RWPE2 (cell line): Measurements from ENCODE around the gene PANX1.

Experiments
- ATAC-seq: fragments of 200-7000 bp; cut with Tn5 transposase; 3 replicates; pipeline ENCODE4 v1.9.1; 2021; ENCODE audit warnings: low read depth
- DNase-seq: peaks from one replicate; pipeline ENCODE4 v3.0.0-alpha.2; 2020; ENCODE audit warnings: low spot score
- H3K27ac ChIP-seq: fragments of 450-650 bp; 2 replicates; pipeline ENCODE4 v1.5.1; 2017; ENCODE audit warnings: mild to moderate bottlenecking; ENCODE audit not compliant: poor library complexity, severe bottlenecking
- H3K27me3 ChIP-seq: fragments of 250-450 bp; sonication (Bioruptor Pico); 2 replicates; pipeline ENCODE4 v1.5.1; 2021; ENCODE audit warnings: mild to moderate bottlenecking, moderate library complexity; ENCODE audit not compliant: insufficient read depth, poor library complexity, severe bottlenecking
- H3K36me3 ChIP-seq: fragments of 250-450 bp; sonication (Bioruptor Pico); 2 replicates; pipeline ENCODE4 v1.5.1; 2020; ENCODE audit warnings: low read depth, mild to moderate bottlenecking, moderate library complexity
- H3K4me1 ChIP-seq: fragments of 250-450 bp; sonication (Bioruptor Pico); 2 replicates; pipeline ENCODE4 v1.5.1; 2021; ENCODE audit warnings: mild to moderate bottlenecking, moderate library complexity; ENCODE audit not compliant: insufficient read depth, poor library complexity, severe bottlenecking
- H3K4me3 ChIP-seq: fragments of 250-450 bp; sonication (Bioruptor Pico); 2 replicates; pipeline ENCODE4 v1.5.1; 2021; ENCODE audit warnings: mild to moderate bottlenecking, moderate library complexity; ENCODE audit not compliant: severe bottlenecking
- H3K9me3 ChIP-seq: fragments of 250-450 bp; sonication (Bioruptor Pico); 2 replicates; pipeline ENCODE4 v1.5.1; 2021; ENCODE audit warnings: mild to moderate bottlenecking, moderate library complexity; ENCODE audit not compliant: severe bottlenecking
- CTCF ChIP-seq: fragments of 450-650 bp; IDR thresholded peaks from one replicate; pipeline ENCODE4 v1.5.1; 2017; ENCODE audit warnings: mild to moderate bottlenecking, moderate library complexity; ENCODE audit not compliant: poor library complexity, severe bottlenecking

Gene PANX1

GRCh38 chr11:94183251-94183885 lies 54.7 kb downstream of the PANX1 start:
- H3K4me1 ChIP-seq: no peaks in the 10 kb centered on the region
- TF ChIP-seq CTCF: no peak

GRCh38 chr11:94183886-94184264 lies 55.2 kb downstream of the PANX1 start:
- Histone ChIP-seq H3K27me3 (no peaks in the 10 kb centered on the region), H3K4me1 (no peaks in the 10 kb centered on the region), H3K27ac (no peak overlapping the region), H3K36me3 (peaks cover 37% of the 10 kb centered on the region), H3K4me3 (no peak overlapping the region), H3K9me3 (no peaks in the 10 kb centered on the region)
- ATAC-seq (peak; percentile 63), DNase-seq (no peak)
- TF ChIP-seq CTCF: peak; percentile 81

More at GRCh38 chr11:94183251-94183885, 54.7 kb downstream of the PANX1 start:
- ATAC-seq (no peak), DNase-seq (no peak)
- H3K27ac ChIP-seq: no peak overlapping the region
- H3K4me3 ChIP-seq: no peak overlapping the region
- H3K9me3 ChIP-seq: no peaks in the 10 kb centered on the region
- H3K27me3 ChIP-seq: no peaks in the 10 kb centered on the region
- H3K36me3 ChIP-seq: peaks cover 42% of the 10 kb centered on the region

- Histone ChIP-seq H3K27ac (no peak overlapping the region), H3K4me1 (no peaks in the 10 kb centered on the region), H3K9me3 (no peaks in the 10 kb centered on the region), H3K4me3 (no peak overlapping the region), H3K27me3 (no peaks in the 10 kb centered on the region), H3K36me3 (peaks cover 32% of the 10 kb centered on the region)
- TF ChIP-seq CTCF: no peak
- no peak for DNase-seq
- no peak for ATAC-seq
Measured at GRCh38 chr11:94184362-94184761, 55.7 kb downstream of the PANX1 start.

GRCh38 chr11:94184846-94185245 lies 56.2 kb downstream of the PANX1 start:
- Histone ChIP-seq H3K9me3 (no peaks in the 10 kb centered on the region), H3K4me1 (no peaks in the 10 kb centered on the region), H3K36me3 (peaks cover 27% of the 10 kb centered on the region), H3K27ac (no peak overlapping the region), H3K4me3 (no peak overlapping the region), H3K27me3 (no peaks in the 10 kb centered on the region)
- ATAC-seq: no peak
- TF ChIP-seq CTCF: no peak
- no peak for DNase-seq

GRCh38 chr11:94185416-94186084 lies 56.9 kb downstream of the PANX1 start:
- no peak for ATAC-seq
- Histone ChIP-seq H3K4me3 (no peak overlapping the region), H3K9me3 (no peaks in the 10 kb centered on the region), H3K27ac (no peak overlapping the region), H3K27me3 (no peaks in the 10 kb centered on the region), H3K4me1 (no peaks in the 10 kb centered on the region), H3K36me3 (peaks cover 20% of the 10 kb centered on the region)
- no peak for DNase-seq
- TF ChIP-seq CTCF: no peak
